GM20000 (cell line): ENCODE data around the gene MRPS18B.

Source experiments
- DNase-seq: peaks from one replicate; pipeline ENCODE4 v3.0.0; 2012; ENCODE audit warnings: low spot score
- CTCF ChIP-seq: IDR thresholded peaks from 2 replicates; pipeline ENCODE4 v1.5.1; 2012; ENCODE audit warnings: mild to moderate bottlenecking, control low read depth; ENCODE audit errors: extremely low read depth, missing control alignments

Gene MRPS18B

GRCh38 chr6:30619561-30619960 is 1.9 kb downstream of the MRPS18B start:
- TF ChIP-seq CTCF = no peak
- no peak for DNase-seq

- TF ChIP-seq CTCF = no peak
- no peak for DNase-seq
Observed at GRCh38 chr6:30625511-30625910, 7.9 kb downstream of the MRPS18B start.

GRCh38 chr6:30626484-30627366 is 9.1 kb downstream of the MRPS18B start, which contains the start of gene ATAT1:
Gene ATAT1 (plus strand): TSS chr6:30626874.
- peak; percentile 37 for TF ChIP-seq CTCF

GRCh38 chr6:30635834-30636233 is 18.2 kb downstream of the MRPS18B start:
- TF ChIP-seq CTCF = no peak
- DNase-seq = no peak

More at GRCh38 chr6:30626484-30627366, 9.1 kb downstream of the MRPS18B start, which contains the start of gene ATAT1:
- peak; percentile 86 for DNase-seq

- no peak for DNase-seq
- no peak for TF ChIP-seq CTCF
Observed at GRCh38 chr6:30640481-30640880, 22.8 kb downstream of the MRPS18B start.

- no peak for DNase-seq
- no peak for TF ChIP-seq CTCF
Observed at GRCh38 chr6:30641048-30641447, 23.4 kb downstream of the MRPS18B start.

GRCh38 chr6:30643656-30644055 is 26.0 kb downstream of the MRPS18B start:
- TF ChIP-seq CTCF = no peak
- no peak for DNase-seq
